NT2/D1 (cell line): ENCODE data around the gene FAS.

Experiments used
- YY1 ChIP-seq: IDR thresholded peaks from 2 replicates; pipeline ENCODE4 v1.6.1; 2011; ENCODE audit not compliant: insufficient read length, insufficient read depth
- ZNF274 ChIP-seq: IDR thresholded peaks from 2 replicates; pipeline ENCODE4 v1.6.1; 2011; ENCODE audit warnings: mild to moderate bottlenecking, low read depth, low read length

- TF ChIP-seq ZNF274 (no peak), YY1 (no peak)
Measured at GRCh38 chr10:88979153-88979562, 11.4 kb upstream of the FAS start.
